ENCODE results near the gene LHX5. TPM values are rescaled to one million over a fixed set of nuclear protein-coding genes. Genes with fewer than 3 reads are reported as not detected.
A peak's percentile ranks its signal among the peaks of the same experiment; 100 is the strongest.

The LHX5 gene
- total and polyA plus RNA-seq, 4 donors: not detected

- no peak for DNase-seq (ENCODE audit: low spot score)
- Histone ChIP-seq H3K36me3 (ENCODE audit: control insufficient read depth in 4 of 4, insufficient read depth in 3 of 4, low read depth in 1 of 4, low read length in 3 of 4) (no peaks in the 10 kb centered on the region), H3K9me3 (ENCODE audit: control insufficient read depth in 4 of 4, low read length in 3 of 4) (no peaks in the 10 kb centered on the region), H3K4me3 (ENCODE audit: low read depth in 1 of 3, low read length in 3 of 3) (no peak overlapping the region), H3K27ac (ENCODE audit: low read depth in 1 of 2, low read length in 2 of 2) (no peak overlapping the region), H3K4me1 (ENCODE audit: control insufficient read depth in 4 of 4, insufficient read depth in 4 of 4, low read length in 3 of 4) (peaks cover 13 to 33% (median 20%) of the 10 kb centered on the region in 4 donors), H3K27me3 (ENCODE audit: control insufficient read depth in 4 of 4, insufficient read depth in 4 of 4, low read length in 3 of 4) (peaks cover 10 to 28% (median 20%) of the 10 kb centered on the region in 4 donors), H3K9ac (ENCODE audit: low read depth in 1 of 2, low read length in 2 of 2) (no peak overlapping the region)
- WGBS: 21% methylated on average over 5 of the region's 5 CpGs
- no peak for TF ChIP-seq SP1 (IDR thresholded peaks at IDR 0.05)
- no peak for TF ChIP-seq MAX (IDR thresholded peaks at IDR 0.05)
- TF ChIP-seq ZBTB33 (IDR thresholded peaks at IDR 0.05): no peak
- peak in 1 of 2 donors; percentile 35 for TF ChIP-seq RAD21 (IDR thresholded peaks at IDR 0.05)
- TF ChIP-seq FOXA1 (IDR thresholded peaks at IDR 0.05): no peak
- no peak for TF ChIP-seq HNF4A (conservative IDR thresholded peaks at IDR 0.05)
- peak; percentile 43 for TF ChIP-seq CTCF (IDR thresholded peaks at IDR 0.05; ENCODE audit: low read depth, low read length, missing input control)
- TF ChIP-seq FOXA2 (IDR thresholded peaks at IDR 0.05): no peak
- no peak for TF ChIP-seq ATF3 (IDR thresholded peaks at IDR 0.05)
- no peak for TF ChIP-seq NR2F2 (IDR thresholded peaks at IDR 0.05)
Observed at GRCh38 chr12:113461666-113462065, 10.0 kb downstream of the LHX5 start.

- Histone ChIP-seq H3K4me3 (ENCODE audit: low read depth in 1 of 3, low read length in 3 of 3) (no peak overlapping the region), H3K9me3 (ENCODE audit: control insufficient read depth in 4 of 4, low read length in 3 of 4) (no peaks in the 10 kb centered on the region), H3K27ac (ENCODE audit: low read depth in 1 of 2, low read length in 2 of 2) (no peak overlapping the region), H3K27me3 (ENCODE audit: control insufficient read depth in 4 of 4, insufficient read depth in 4 of 4, low read length in 3 of 4) (peaks cover 7 to 15% (median 11%) of the 10 kb centered on the region in 4 donors), H3K36me3 (ENCODE audit: control insufficient read depth in 4 of 4, insufficient read depth in 3 of 4, low read depth in 1 of 4, low read length in 3 of 4) (no peaks in the 10 kb centered on the region), H3K9ac (ENCODE audit: low read depth in 1 of 2, low read length in 2 of 2) (no peak overlapping the region), H3K4me1 (ENCODE audit: control insufficient read depth in 4 of 4, insufficient read depth in 4 of 4, low read length in 3 of 4) (peaks cover 11 to 26% (median 17%) of the 10 kb centered on the region in 4 donors)
- TF ChIP-seq MAX (IDR thresholded peaks at IDR 0.05): no peak
- no peak for TF ChIP-seq SP1 (IDR thresholded peaks at IDR 0.05)
- no peak for TF ChIP-seq NR2F2 (IDR thresholded peaks at IDR 0.05)
- no peak for TF ChIP-seq ATF3 (IDR thresholded peaks at IDR 0.05)
- TF ChIP-seq TAF1 (conservative IDR thresholded peaks at IDR 0.05): no peak
- no peak for TF ChIP-seq ZBTB33 (IDR thresholded peaks at IDR 0.05)
- no peak for TF ChIP-seq FOXA2 (IDR thresholded peaks at IDR 0.05)
- TF ChIP-seq REST (IDR thresholded peaks at IDR 0.05): no peak
- TF ChIP-seq EGR1 (IDR thresholded peaks at IDR 0.05; ENCODE audit: low read depth in 2 of 2): no peak
- no peak for TF ChIP-seq JUND (IDR thresholded peaks at IDR 0.05)
- no peak for TF ChIP-seq RAD21 (IDR thresholded peaks at IDR 0.05)
- no peak for TF ChIP-seq FOXA1 (IDR thresholded peaks at IDR 0.05)
- WGBS: 34% methylated on average over 4 of the region's 4 CpGs
- no peak for DNase-seq (ENCODE audit: low spot score)
Observed at GRCh38 chr12:113459981-113460380, 11.7 kb downstream of the LHX5 start.
